CMK (cell line): Measurements from ENCODE around the gene RGS12.

Source experiments
- DNase-seq: peaks from one replicate; pipeline ENCODE4 v3.0.0-alpha.2; 2010; ENCODE audit warnings: low read depth

RGS12 gene, protein sequence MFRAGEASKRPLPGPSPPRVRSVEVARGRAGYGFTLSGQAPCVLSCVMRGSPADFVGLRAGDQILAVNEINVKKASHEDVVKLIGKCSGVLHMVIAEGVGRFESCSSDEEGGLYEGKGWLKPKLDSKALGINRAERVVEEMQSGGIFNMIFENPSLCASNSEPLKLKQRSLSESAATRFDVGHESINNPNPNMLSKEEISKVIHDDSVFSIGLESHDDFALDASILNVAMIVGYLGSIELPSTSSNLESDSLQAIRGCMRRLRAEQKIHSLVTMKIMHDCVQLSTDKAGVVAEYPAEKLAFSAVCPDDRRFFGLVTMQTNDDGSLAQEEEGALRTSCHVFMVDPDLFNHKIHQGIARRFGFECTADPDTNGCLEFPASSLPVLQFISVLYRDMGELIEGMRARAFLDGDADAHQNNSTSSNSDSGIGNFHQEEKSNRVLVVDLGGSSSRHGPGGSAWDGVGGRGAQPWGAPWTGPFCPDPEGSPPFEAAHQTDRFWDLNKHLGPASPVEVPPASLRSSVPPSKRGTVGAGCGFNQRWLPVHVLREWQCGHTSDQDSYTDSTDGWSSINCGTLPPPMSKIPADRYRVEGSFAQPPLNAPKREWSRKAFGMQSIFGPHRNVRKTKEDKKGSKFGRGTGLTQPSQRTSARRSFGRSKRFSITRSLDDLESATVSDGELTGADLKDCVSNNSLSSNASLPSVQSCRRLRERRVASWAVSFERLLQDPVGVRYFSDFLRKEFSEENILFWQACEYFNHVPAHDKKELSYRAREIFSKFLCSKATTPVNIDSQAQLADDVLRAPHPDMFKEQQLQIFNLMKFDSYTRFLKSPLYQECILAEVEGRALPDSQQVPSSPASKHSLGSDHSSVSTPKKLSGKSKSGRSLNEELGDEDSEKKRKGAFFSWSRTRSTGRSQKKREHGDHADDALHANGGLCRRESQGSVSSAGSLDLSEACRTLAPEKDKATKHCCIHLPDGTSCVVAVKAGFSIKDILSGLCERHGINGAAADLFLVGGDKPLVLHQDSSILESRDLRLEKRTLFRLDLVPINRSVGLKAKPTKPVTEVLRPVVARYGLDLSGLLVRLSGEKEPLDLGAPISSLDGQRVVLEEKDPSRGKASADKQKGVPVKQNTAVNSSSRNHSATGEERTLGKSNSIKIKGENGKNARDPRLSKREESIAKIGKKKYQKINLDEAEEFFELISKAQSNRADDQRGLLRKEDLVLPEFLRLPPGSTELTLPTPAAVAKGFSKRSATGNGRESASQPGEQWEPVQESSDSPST (N-terminal part only)

DNA sequence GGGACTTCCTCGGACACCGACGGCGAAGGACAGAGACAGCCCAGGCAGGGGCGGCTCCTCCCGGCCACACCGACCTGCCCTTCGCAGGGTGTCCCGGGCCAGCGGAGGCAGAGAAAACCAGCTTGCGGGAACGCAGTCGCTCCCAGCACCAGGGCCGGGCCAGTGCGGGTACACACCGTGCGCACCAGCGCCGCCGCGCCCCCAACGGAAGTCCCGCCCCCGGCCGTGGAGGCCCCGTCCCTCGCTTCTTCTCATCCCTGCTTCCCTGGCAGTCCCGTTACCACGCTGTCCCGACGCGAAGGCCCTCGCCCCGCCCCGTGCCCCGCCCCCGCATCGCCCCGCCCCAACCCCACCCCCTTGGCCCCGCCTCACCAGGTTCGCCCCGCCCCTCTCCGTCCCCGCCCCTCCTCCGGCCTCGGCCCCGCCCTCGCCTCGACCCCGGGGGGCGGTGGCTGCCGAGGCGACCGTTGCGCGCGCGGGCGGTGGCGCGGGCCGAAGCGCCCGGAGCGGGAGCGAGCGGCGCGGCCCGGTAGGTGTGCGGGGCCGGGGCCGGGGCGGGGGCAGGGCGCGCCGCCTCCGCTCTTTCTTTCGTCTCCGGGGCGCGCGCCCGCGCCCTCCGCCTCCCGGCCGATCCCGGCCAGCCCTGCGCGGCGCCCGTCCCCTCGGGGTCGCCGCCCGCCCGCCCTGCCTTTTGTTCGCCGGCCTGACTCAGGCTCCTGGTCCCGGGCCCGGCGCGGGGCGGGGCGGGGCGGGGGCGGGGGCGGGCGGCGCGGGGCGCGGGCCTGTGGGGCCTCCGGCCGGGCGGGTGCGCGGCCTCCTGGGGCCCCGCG lies at the start of gene RGS12:
Gene RGS12 (plus strand): TSS at position 451 of the 830 bp plus-strand sequence. CDS start 23,150 bp downstream, outside the sequence.
- peak; percentile 74 for DNase-seq

DNA sequence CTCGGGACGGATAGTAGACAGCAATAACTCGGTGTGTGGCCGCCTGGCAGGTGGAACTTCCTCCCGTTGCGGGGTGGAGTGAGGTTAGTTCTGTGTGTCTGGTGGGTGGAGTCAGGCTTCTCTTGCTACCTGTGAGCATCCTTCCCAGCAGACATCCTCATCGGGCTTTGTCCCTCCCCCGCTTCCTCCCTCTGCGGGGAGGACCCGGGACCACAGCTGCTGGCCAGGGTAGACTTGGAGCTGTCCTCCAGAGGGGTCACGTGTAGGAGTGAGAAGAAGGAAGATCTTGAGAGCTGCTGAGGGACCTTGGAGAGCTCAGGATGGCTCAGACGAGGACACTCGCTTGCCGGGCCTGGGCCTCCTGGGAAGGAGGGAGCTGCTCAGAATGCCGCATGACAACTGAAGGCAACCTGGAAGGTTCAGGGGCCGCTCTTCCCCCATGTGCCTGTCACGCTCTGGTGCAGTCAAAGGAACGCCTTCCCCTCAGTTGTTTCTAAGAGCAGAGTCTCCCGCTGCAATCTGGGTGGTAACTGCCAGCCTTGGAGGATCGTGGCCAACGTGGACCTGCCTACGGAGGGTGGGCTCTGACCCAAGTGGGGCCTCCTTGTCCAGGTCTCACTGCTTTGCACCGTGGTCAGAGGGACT lies 49.6 kb upstream of the RGS12 start:
- DNase-seq: no peak

DNA sequence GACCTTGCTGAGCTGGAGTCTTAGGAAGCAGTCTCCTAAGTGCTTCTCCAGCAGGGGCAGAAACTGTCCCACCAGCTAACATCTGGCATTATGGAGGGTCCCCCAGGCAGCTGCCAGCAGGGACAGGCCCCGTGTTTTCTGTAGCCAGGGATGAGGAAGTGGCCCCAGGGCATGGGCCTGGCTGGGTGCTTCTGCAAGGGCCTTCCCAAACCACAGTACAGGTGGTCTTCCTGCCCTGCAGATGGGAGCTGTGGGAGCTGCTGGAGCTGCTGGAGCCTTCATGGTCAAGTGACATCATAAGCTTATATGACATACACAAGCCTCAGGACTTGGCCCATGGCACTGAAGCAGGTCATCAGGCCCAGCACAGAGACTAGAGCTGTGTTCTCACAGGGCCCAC lies 48.8 kb upstream of the RGS12 start:
- DNase-seq: no peak

DNA sequence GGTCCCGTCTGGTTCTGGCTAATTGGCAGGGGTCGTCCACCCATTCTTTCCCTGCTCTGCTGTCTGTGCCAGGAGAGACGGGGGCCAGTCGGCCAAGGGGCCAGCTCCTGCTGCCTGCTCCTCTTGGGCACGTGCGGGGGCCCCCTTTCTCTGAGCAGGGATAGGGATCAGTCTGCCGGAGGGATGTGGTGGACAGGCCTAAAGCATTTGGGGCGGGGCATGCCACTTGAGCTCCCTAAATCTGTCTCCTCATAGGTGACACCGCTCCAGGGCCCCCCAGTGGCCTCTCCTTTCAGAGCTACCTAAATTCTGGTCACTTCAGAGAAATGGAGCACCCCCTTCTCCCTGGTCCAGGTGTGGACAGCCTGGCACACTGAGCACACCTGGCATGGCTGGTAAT lies 48.1 kb upstream of the RGS12 start:
- no peak for DNase-seq

DNA sequence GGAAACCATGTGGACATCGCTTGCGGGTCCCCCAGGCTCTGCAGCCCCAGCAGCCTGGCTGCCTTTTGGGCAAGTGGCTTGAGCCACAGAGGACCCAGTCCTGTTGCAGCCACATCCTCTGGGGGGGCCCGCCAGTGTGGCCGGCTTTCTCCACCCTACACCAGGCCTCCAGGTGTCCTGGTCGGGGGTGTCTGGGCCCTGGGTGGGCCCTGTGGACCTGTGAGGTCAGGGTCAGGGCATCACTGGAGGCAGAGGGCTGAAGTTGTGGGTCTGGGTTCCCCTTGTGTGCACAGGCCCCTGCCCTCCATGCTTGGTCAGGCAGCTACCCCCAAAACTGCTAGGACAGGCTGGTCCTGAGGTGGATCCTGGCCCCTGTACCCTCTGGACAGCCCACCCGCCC lies 47.1 kb upstream of the RGS12 start:
- DNase-seq: no peak

DNA sequence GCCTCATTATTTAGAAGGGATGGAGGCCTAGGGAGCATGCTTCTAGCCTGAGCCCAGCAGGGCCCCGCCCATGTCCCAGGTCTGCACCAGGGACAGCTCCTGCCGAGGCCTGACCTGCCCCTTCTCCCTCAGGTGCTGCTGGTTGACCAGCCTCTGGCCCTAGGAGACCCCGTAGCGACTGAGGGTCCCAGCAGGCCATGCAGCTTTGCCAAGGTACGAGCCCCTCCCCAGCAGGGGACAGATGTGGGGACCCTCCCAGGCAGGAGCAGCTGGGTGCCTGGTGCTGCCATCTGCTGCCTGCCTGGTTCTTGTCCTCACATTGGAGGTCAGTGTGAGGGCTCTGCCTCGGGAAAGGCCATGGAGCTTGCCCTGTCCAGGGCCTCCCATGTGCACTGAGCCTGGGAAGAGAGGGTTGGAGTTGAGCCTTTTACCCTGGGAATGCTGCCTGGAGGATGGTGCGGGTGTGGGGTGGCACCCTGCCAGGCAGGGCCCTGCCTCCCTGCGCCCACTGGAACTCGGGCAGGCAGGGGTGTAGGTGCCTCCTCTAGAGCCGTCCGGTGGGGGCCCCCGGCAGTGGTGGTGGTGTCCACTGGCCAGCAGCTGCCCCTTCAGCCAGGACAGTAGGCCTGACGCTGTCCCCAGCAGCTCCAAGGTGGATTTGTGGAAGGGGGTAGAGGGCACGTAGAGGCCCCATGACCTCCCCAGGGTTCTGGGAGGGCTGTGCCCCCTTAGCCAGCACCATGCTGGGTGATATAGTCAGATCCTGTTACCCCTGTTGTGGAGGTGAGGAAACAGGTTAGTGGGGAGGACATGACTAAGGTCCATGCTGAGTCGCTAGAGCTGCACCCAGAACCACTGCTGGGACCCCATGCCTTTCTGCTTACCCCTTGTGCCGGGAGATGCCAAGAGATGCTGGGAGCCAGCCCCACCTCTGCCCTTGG lies 46.1 kb upstream of the RGS12 start:
- DNase-seq: no peak

DNA sequence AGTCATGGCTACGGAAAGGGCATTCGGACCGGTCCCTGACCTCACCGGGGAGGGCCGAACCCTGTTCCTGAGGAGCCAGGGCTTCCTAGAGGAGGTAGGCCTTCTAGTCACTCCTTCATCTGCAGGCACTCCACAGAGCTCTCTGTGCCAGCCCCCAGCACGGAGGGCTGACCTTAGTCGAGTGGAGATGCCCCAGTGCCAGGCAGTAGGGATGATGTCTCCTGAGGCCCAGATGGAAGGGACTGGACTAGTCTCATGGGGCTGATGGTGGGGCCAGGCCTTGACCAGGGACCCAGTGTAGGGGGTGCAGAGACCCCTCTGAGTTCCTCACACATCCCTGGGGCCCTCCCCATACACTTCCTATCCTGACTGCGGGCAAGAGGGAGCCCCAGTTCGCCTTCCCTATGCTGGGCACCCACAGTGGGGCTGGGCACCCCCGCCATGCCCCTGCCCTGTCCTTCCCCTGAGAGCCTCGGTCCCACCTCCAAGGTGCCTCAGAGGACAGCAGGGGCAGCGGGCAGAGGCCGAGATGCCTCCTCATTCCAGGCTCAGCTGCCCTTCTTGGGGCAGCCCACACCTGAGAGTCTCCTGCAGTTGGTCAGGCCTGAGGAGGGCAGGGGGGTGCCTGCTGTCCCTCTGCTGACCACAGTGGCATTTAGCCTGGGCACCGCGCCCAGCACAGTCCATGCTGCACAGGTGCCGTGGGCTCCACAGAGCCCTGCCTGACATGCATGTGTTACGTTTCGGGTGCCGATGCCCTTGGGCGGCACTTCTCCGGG lies 45.2 kb upstream of the RGS12 start:
- no peak for DNase-seq

DNA sequence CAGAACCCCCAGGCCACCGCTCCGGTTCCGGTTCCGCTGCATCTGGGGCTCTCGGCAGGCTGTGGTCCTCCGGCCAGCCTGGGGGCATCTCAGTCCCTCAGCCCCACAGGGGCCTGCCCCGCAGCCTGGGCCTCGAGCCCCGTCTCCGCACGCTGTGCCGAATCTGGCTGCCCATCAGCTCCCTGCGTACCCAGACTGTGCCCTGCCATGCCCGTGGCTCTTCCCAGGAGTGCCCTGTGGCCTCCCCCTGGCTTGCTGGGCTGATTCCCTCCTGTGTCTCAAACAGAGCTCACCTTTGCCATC lies 44.7 kb upstream of the RGS12 start:
- no peak for DNase-seq

DNA sequence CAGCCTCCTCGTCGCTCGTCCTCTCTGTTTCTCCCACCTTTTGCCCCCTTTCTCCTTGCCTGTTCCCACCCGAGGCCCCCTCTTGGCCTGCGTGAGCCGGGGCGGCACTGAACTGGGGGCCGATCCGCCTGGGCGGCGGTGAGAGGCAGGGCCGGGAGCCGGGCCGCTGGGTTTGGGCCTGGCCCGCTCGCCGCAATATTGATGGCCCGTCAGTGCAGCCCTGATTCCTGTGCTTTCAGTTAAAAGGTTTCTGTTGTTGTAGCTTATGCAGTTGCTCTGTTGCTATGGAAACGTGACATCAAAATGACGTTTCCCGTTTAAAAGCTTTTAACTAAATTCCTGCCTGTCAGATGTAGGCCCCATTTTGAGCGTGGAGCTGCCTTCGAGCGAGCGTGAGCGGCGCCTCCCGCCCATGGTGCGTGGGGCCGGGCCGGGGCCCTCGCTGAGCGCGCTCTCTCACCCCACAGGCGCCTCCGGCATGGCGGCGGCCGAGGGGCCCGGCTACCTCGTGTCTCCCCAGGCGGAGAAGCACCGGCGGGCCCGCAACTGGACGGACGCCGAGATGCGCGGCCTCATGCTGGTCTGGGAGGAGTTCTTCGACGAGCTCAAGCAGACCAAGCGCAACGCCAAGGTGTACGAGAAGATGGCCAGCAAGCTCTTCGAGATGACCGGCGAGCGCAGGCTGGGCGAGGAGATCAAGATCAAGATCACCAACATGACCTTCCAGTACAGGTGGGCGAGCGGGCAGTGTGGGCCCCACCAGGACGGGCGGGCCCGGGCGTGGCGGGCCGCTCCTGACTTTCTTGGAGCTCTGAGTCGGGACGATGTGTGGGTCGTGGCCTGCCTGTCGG lies 43.8 kb upstream of the RGS12 start, which contains the start of gene MSANTD1:
Gene MSANTD1 (plus strand): TSS at position 349 of the 851 bp plus-strand sequence. CDS start 64 bp downstream, at position 413.
- DNase-seq: no peak

DNA sequence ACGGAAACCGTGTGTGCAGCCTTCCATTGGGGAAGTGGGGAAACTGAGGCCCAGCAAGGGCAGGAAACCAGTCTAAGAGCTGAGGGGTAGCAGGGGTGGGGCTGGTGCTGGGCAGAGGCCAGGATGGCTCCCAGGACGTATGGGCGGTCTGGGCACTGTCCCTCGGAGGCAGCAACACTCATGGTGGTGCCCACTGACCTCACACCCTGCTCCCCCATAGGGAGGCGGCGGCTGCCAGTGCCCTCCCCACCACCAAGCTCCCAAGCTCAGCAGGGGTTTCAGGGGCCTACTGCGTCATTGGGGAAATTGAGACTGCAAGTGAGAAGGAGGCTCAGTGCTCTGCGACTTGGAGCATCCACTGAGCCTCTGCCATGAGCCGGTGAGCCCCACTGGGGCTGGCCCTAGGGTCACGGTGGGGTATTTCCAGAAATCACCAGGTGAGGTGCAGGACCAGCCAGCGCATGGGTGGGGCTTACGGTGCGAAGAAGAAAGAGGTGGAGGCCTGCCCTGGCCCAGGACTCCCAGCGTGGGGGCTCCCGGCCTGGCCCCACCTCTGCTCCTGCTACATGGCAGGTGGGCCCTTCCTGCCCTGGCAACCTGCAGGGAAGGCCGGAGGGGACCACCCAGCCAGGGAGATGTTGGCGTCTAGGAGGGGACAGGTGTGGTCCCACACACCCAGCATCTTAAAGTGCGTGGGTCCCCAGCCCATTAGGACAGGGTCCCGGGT lies 42.9 kb upstream of the RGS12 start:
- DNase-seq: no peak

DNA sequence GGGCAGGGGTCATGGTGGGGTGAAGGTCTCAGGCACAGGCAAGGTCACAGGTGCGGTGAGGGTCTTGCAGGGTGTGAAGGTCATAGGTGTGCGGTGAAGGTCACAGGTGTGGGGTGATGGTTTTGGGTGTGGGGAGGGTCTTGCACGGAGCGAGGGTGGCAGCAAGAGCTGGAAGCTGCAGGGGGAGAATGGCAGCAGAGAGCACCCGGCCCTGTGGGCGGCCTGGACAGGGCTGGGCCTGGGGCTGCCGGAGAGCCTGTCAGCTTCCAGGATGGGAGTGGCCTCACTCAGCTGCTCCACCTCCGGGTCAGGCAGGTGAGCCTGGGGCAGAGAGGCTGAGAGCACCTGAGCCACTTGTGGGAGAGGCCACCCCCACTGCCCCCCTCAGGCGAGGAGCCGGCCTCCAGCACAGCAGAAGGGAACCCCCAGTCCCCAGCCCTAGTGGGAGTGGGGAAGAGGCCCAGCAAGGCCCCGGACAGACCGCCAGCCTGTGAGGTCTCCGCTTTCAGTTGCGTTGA lies 42.3 kb upstream of the RGS12 start:
- no peak for DNase-seq

DNA sequence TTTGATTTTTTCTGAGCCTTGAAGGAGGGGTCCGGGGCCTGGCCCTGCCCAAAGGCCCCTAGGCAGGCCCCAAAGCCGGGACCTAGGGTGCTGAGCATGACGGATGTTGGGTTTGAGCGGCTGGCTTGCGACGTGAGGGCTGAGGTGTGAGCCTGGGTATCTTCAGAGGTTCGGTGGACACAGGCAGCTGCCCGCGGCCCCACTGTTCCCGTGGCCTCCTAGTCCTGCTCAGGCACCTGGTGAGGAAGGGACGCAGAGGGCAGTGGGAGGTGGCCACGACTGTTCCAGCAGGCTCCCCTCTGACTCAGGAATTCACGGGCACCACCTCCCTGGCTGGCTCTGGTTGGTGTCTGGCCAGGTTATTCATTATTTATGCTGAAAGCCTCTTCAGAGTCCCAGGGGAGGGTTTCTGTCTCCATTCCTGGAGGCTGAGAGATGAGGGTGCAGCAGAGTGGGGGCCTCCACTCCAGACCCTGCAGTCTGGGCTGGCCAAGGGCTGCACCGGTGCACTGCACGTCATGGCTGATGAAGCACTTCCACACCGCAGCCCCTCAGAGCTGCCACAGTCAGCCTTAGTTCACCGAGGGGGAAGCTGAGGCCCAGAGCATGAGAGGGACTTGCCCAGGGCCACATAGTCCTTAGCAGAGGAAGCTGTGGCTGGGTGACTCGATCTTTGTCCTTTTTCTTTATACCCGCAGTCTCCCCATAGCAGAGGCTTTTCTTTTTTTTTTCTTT lies 41.7 kb upstream of the RGS12 start:
- no peak for DNase-seq

DNA sequence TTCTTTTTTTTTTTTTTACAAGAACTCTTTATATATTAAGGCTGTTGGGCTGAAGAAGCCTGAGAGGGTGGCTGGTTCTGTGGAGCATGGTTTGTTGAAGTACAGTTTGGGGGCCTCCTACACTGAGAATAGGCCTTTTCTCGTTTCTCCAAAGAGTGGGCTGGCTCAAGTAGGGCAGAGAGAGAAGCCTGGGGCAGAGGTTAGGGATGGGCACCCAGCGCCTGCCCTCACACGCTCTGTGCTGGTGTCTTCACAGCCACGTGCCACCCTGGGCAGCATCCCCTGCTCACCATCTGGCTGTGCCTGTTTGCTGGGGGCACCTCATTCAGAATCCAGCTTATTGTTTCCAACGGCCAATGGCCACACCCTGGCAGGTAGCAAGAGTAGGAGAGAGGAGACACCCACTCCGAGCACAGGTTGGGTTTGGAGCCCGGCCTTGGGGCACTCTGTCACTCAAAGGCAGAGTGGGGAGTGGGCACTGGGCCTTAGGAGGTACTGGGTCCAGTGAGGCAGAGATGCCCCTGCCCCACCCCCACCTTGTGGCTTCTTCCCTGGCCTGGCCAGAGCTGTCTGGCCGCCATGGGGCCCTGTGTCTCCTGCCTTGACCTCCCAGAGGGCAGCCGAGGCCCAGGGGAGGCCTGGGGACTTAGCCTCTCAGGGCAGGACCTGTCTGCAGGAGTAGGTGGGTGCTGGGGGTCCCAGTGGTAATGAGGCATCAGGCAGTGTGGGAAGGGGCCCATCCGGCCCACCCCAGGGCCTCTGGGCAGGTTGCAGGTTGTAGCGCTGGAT lies 40.9 kb upstream of the RGS12 start:
- no peak for DNase-seq

DNA sequence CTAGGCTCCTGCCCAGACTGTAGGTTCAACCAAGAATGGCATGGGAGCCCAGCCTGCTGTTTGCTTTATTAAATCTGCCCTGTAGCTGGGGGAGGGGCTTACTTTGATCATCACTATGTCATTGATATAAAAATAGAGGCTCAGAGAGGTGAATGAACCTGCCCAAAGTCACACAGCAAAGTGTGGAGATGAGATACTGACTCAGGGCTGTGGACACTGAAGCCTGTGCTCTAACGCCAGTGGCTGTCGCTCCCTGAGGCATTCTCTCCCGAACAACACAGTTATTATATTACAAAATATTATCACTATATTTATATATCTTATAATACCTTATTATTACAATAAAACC lies 40.4 kb upstream of the RGS12 start:
- no peak for DNase-seq

DNA sequence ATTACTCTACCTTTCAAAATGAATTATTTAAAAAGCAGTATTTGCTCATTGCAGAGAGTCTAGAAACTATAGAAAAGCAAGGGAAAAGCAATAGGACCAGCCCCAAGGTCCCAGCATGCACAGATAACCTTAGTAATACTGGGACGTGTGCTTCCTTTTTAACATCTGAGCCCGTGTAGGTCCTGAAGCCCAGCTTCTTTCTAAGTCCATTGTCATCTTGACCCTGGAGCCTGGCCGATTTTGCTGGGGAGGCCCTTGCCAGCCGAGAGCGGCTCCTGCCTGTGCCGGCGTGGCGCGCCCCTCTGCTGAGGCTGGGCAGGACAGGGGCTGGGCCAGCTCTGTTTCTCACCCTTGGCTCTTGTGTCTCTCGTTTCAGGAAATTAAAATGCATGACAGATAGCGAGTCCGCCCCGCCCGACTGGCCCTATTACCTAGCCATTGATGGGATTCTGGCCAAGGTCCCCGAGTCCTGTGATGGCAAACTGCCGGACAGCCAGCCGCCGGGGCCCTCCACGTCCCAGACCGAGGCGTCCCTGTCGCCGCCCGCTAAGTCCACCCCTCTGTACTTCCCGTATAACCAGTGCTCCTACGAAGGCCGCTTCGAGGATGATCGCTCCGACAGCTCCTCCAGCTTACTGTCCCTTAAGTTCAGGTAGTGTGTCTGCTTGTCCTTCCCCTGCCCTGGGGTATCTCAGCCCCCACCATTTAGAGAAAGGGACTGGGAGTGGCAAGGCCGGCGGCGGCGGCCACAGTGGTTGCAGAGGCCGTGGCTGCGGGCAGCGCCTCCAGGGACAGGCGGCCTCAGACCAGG lies 39.8 kb upstream of the RGS12 start:
- no peak for DNase-seq
